22Rv1 (cell line): Measurements from ENCODE around the gene CBLN3.

Experiments
- ZFX ChIP-seq: fragments of 450-650 bp; IDR thresholded peaks from 2 replicates; pipeline ENCODE4 v1.6.1; 2017; ENCODE audit warnings: antibody characterized with exemption, borderline replicate concordance
- TF ChIP-seq, protein P1 (sequence below): fragments of 450-650 bp; IDR thresholded peaks from 2 replicates; pipeline ENCODE4 v1.5.1; 2017; ENCODE audit warnings: mild to moderate bottlenecking

DNA sequence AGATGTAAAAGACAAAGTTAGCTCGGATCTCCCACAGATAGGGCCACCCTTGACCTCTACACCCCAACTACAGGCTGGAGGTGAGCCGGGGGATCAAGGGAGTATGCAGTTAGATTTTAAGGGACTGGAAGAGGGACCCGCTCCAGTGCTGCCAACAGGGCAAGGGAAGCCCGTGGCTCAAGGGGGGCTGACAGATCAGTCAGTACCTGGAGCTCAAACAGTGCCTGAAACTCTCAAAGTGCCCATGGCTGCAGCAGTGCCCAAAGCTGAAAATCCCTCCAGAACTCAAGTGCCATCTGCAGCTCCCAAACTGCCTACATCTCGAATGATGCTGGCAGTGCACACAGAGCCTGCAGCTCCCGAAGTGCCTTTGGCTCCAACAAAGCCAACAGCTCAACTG is 20.3 kb downstream of the CBLN3 start:
- TF ChIP-seq, protein P1, sequence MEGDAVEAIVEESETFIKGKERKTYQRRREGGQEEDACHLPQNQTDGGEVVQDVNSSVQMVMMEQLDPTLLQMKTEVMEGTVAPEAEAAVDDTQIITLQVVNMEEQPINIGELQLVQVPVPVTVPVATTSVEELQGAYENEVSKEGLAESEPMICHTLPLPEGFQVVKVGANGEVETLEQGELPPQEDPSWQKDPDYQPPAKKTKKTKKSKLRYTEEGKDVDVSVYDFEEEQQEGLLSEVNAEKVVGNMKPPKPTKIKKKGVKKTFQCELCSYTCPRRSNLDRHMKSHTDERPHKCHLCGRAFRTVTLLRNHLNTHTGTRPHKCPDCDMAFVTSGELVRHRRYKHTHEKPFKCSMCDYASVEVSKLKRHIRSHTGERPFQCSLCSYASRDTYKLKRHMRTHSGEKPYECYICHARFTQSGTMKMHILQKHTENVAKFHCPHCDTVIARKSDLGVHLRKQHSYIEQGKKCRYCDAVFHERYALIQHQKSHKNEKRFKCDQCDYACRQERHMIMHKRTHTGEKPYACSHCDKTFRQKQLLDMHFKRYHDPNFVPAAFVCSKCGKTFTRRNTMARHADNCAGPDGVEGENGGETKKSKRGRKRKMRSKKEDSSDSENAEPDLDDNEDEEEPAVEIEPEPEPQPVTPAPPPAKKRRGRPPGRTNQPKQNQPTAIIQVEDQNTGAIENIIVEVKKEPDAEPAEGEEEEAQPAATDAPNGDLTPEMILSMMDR: no peak
- TF ChIP-seq ZFX: no peak
